Left renal cortex interstitium (tissue), 4 donors: ENCODE data around the gene KRT7. TPM values are rescaled to one million over a fixed set of nuclear protein-coding genes. Genes with fewer than 3 reads are reported as not detected.
"Not testable (repeated sequence)": the region's sequence is repeated elsewhere in the genome, so short reads cannot be mapped to it uniquely, and the experiment has no call there.

Experiments
- DNase-seq, 4 donors: peaks; one replicate each; pipeline ENCODE4 v3.0.0-alpha.2; 2013; ENCODE audit warnings: low read depth in 4 of 4, low spot score in 2 of 4, missing footprints in 1 of 4
- polyA plus RNA-seq, 4 donors: library from polyadenylated mRNA; unstranded; fragments of 120-200 nt; gene quantifications; one replicate each; pipeline ENCODE4 v1.2.1, GENCODE V29; 2013; ENCODE audit not compliant: insufficient read length in 4 of 4

Gene KRT7
- polyA plus RNA-seq, 4 donors, result 61.8 to 110 (median 77.3) TPM

DNA sequence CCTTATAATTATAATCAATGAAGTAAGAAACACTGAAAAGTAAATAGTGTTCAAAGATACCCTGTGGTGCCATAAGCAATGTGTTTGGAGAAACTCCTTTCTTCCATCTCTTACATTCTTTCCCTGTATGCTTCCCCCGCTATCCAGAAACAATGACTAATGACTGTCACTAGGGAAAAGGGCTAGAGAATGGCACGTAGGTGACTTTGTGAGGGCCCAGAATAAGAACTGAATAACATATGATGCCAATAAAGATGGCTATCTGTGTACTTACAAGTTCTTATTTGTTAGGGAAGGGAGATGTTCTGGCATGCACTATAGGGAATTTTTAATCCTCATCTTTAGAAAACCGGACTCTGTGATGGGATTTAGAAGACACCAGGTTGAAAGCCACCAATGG lies 4.7 kb upstream of the KRT7 start:
- DNase-seq, result no peak

DNA sequence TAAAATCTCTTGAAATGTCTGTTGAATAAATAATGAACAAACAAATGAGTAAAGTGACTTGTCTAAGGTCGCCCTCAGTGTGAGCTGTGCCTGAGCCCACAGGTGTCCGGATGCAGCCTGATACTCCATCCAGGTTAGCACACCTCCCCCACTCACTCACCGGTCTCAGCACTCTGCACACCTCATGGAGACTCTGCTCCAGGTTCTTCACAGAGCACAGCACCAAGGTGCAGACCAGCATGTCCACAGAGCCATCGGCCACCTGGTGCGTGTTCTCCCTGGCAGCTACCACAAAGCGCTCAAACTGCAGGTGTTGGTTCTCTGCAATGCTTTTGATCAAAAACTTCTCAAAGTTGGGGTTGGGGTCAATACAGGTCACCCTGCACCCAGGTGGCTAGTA lies 4.1 kb upstream of the KRT7 start:
- DNase-seq, result no peak

DNA sequence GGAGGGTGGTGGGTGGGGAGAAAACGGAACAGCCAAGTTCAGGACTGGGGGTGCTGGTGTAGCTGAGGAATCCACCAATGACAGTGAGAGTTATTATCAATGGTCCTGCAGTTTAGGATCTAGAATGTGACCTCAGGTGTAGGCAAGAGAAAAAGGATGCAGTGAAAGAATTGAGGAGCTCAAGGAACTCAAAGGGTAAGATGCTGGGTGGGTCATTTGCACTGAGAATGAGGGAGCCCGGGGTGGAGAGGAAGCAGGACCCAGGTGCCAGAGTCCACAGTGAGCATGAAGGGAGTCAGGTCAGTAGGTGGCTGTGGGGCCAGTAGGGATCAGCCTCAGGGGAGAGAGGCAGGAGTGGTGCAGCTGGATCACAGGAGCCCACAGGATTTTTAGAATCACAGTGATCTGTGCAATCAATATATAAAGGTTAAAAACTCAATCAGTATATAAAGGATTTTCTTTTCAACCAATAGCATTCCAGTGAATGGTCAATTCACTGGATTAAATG lies 3.2 kb upstream of the KRT7 start:
- DNase-seq, result no peak

DNA sequence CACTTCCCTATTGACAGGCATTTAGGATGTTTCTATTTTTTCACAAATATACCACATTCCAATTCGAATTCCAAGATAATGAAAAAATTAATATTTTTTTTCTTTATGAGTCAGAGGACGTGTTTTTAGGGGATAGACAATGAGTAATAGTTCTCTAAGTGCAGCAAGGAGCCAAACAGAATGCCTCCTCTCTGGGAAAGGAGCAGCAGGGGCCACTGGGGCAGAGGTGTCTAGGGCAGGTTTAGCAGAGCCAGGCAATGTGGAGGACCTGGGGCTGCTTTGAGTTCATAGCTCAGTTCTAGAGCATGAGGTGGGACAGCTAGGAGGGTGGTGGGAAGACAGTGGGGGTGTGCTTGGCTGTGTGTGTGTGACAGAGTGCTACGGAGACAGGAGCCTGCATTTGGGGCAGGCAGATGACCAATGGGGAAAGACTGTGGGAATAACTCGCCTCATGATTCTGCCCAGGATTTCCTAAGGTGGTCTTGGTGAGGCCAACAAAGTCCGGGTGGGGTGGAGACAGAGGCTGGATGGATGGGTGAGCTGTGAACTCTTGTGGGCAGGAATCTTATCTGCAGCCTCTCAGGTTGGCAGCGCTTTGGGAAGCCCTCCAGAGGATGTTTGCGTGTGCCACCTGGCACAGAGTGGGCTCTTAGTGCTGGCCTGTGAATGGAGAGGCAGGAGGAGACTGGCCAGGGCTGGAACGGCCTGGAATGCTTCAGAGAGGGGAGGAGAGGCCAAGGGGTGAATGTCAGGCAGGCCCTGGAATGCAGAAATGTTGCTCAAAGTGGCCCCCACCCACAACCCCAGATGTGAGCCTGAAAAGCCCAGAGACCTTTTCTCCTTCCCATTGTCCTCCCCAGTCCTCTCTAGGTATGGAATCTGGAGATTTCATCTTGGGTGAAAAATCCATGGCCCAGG lies 2.4 kb upstream of the KRT7 start:
- DNase-seq, result no peak

DNA sequence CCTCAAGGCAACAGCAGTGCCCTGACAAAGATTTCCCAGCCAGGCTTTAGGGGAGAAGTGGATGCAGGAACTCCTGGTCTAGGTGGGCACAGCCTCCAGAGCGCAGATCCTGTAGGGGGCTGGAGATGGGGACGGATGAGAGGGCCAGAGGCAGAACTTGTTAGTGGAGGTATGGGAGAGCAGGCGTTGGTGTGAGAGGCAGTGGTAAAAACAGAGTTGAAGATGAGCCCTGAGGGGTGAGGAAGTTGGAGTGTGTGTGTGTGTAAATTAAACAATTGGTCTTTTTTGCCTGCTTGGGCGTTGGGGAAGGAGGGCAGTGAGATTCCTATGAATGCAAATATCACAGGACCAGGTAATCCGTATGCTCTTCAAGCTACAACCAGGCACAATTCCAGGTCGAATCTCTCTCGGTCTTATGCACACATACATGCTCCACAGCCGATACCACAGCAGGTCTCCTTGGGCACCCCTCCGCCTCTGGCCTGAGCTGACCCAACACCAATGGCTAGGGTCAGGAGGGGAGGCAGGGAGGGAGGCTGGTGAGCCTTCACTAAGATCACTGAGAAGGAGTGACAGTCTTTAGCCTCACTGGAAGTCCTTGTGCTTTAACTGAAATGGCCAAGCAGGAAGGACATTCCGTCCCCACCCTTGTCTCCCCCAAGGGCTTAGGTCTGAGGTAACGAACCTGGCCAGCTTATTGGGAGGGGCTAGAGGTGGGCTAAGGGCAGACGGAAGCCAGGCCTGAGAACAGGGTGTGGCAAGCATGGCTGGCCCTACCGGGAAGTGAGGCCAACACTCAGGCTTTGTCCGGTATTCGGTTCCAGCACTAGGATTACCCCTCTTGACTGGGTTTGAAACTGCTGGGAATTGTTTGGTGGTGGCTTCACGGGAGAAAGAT lies 1.5 kb upstream of the KRT7 start:
- DNase-seq, result no peak

DNA sequence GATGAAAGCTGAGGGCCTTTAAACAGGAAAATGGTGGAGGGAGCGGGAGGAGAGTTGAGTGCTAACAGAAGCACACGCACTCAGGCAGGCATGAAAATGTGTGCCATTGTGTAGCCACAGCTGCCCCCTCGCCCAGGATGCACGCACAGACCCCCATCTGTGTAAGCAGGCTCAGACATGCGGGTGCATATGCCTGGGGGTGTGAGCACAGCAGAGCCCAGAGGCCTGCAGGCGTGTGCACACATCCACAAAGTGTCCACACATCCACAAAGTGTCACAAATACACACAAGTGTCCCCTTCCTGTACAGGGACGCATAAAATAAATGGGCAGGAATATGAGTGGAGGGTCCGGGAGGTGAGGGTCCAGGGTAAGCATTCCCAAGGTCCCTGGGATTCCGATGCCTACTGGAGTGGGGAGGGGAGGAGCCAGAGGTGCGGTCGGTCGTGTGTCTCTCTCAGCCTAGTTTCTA lies 805 bp upstream of the KRT7 start:
- no peak for DNase-seq

DNA sequence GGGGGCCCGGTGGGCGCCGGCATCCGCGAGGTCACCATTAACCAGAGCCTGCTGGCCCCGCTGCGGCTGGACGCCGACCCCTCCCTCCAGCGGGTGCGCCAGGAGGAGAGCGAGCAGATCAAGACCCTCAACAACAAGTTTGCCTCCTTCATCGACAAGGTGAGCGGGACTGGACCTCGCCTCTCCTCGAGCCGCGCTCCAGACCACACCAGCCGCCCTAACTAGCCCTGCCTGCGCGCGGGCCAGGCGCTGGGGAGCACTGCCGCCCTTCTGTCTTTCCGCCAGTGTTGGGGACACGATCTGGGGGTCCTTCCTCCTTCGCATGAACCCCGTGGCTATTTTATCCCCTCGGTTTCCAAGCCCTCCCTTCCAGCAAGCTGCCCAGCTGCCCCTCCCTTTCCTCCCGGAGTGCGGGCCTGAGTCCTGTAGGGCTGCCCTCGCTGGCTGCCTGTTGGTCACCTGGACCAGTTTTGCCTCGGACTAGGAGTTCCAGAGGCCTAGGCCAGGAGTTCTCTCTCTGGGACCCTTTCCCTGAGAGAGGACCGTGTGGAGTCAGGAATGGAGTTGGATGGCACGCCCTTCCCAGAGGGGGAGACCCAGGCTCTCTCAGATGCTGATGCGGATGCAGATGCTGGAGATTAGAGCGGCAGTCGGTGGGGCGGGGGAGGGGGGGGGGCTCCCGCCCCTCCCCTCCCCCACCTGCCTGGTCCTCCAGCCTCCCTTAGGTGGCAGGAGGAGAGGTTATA lies 592 bp downstream of the KRT7 start:
- DNase-seq, result no peak

DNA sequence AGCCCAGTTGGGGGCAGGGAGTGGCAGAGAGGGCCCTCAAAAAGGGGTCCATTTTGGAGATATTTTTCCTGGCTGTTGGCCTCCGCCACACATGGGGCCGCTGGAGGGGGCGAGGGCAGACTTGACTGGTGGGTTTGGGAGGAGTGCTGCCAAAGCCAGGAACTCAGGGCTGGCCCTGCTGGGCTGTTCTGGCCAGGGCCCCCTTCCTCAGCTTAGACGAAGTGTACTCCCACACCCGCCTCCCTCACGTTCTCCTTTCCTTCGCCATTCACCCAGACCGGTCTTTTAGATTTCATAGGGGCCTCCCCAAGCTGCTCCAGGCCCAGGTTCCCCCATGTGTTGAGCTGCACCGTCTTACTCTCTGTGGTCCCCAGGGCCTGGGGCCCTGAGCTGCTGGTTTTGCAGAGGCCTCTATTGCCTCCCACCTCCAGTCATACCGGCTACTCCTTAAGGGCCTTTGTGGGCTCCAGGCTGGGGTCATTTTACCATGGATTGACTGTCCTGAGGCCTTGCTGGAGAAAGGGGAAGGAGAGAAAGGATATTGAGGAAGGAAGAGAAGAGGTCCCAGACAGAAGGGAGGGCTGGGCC lies 1.3 kb downstream of the KRT7 start:
- DNase-seq, result no peak

DNA sequence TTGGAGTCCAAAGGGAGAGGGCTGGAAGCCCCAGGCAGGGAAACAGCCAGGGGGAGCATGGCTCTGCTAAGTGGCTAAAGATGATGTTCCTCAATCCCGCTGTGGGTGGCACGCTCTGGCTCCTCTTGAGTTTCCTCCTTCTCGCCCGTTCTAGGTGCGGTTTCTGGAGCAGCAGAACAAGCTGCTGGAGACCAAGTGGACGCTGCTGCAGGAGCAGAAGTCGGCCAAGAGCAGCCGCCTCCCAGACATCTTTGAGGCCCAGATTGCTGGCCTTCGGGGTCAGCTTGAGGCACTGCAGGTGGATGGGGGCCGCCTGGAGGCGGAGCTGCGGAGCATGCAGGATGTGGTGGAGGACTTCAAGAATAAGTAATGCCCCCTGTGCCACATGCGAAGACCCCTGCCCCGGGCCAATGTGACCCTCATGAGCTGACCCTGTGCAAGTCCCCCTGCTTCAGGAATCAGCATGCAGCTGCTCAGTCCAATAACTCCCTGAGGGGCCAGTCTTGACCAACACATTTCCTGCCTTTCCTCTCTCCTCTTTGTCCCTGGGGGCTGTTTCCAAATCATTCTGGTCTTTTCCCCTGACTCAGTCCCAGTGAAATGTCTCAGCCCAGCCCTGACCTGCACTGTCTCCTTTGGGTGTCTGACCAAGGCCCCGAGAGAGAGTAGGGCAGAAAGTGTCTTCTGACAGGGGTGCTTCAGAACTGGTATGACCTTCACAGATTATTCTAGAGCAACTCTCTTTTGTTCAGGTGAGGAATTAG lies 2.1 kb downstream of the KRT7 start:
- DNase-seq, result no peak

DNA sequence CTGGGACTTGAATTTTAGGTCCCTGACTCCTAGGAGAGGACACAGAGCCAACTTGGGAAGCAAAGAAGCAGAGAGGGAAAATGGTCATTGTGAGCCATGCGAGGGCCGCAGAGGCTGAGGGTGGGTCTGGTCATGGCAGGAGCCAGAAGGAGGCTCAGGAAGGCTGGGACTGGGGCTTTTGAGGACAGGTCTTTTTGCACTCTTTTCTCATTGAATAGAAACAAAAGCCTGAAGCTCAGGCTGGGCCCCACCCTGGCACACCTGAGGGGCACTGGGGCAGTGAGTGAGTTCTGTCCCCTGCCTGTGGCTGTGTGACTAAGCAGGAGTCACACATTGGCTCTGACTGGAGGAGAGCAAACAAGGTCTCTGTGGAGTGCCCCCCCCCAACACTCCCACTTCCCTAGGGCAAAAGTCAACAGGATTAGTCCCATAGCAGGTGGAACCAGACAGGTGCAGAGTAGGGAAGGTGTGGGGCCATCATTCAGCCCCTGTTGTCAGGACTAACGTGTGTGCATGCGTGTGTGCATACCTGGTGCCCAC lies 2.8 kb downstream of the KRT7 start:
- DNase-seq, result no peak

DNA sequence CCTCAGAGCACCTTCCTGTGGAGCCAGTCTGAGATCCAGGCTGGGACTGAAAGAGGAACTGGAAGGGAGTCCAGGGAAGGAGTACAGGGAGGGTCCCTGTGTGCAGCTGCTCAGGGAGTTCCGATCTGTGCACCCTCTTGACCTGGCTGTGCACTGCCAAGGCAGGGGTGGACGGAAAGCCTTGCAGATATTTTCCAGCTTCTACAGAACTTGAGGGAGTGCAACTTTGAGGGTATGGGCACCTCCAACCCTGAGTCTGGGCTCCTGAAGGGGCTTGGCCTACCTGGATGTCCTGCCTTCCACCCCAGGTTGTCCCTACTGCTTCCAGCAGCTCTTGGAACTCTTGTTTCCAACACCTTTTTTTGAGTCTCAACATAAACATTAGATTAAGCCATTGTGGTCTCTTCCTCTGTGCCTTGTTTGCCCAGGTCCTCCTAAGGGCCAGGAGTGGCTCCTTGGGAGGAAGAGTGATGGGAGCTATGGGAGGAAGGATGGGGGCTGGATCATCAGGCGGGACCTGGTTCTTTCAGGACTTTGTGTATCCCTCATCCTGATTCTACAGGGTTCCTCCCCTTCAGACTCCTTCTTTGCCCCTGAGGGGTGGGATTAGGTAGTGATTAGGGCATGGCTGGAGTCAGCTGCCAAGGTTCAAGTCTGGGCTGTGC lies 3.5 kb downstream of the KRT7 start:
- DNase-seq, result no peak

DNA sequence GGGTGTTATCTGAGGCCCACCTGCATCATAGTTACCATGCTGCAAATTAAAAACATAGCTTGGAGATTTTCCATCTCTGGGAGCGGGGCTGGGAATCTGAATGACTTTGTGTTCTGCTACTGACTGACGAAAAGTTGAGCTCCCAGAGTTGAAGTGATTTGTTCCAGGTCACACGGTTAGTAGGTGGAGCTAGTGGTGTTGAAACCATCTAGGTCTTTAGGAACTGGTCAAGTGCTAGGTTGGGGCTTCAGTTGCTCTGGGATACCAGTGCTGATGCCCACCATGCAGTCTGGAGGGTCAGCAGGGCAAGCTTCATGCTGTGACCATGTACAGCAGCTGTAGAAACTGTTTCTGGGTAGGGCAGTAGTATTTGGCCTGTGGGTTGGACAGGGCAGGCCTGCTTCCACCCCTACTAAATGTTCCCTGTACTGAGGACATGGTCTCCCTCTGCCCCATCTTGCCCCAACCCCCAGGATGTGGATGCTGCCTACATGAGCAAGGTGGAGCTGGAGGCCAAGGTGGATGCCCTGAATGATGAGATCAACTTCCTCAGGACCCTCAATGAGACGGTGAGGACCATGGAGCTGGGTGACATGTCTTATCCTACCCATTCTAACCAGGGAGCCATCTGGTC lies 5.3 kb downstream of the KRT7 start:
- DNase-seq, result no peak

DNA sequence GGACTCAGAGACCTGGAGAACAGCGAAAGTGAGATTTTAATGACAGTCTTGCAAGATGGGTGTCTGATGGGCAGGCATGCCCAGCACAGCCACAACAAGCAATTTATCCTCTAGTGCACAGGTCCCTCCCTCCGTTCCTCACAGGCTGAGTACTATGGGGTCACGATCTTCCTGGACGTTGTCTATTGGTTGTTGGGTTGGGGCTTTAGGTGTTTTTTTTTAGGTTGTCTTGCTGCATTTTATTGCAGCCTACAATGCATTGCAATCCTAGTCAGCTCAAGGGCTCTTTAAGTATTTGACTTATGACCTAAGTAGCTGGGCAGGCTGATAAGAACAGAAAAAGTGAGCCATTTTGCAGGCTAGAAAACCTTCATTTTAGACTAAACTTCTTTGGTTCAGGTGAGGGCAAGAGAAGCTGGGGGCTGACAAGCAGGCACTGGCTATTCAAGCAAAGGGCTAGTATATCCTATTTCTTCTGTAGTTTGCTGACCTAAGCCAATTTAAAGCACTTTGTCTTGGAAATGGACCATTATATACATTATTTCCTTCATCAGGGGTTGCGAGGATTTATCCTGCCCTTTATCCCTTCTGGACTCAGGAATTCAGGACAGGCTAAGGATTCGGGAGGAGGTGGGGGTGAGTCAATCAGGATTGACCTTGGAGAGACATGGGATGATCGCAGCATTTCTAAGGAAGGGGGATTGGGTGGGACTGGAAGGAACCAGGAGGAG lies 6.0 kb downstream of the KRT7 start:
- DNase-seq, result no peak

DNA sequence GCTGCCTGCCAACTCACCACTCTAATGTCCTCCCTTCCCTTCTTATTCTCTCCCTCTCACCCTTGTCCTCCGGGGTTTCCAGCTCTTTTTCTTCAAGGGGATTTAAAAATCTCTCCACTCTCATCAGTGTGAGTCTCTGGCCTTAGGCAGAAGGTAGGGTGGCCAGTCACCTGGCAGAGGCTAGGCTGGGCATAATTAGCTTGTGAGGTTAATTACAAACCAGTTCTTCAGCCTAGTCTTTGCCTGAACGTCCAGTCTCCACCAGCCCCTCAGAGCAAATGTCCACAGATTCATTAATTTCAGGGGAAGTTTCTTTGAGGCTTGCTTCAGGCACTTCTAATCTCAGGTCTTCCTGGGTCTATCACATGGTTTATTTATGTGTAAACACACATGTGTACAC lies 6.7 kb downstream of the KRT7 start:
- DNase-seq, result no peak

DNA sequence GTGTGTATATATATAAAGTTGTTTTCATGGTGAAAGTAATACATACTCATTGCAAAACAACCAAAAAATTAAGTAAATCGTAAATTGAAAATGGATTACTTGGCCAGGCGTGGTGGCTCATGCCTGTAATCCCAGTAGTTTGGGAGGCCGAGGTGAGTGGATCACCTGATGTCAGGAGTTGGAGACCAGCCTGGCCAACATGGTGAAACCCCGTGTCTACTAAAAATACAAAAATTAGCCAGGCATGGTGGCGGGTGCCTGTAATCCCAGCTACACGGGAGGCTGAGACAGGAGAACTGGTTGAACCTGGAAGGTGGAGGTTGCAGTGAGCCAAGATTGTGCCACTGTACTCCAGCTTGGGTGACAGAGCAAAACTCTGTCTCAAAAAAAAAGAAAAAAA lies 7.2 kb downstream of the KRT7 start:
- DNase-seq, result not testable (repeated sequence)

DNA sequence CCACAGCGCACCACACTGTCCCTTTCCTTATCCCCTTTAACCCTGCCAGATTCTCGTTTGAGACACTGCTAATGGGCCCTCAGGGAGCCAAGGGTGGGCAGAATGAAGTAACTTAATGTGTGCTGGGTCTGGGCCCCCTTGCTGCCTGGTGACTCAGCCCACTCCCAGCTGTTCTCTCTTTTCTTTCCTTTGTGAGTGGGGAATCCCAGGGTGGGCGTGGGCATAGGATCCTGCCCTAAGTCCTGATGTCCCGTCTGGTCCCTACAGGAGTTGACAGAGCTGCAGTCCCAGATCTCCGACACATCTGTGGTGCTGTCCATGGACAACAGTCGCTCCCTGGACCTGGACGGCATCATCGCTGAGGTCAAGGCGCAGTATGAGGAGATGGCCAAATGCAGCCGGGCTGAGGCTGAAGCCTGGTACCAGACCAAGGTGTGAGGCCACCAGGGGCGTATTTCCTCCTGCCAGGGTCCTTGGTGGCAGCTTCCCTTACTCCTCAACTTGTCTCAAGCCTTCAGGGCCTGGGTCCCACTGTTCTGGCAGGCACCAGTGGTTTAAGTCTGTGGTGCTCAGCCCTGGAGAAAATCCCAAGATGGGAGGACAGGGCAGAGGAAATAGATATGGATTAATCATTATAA lies 8.3 kb downstream of the KRT7 start:
- DNase-seq, result no peak
